Adipocyte (in vitro differentiated cells): ENCODE measurements around the gene DHX16.
"Not testable (repeated sequence)": the region's sequence is repeated elsewhere in the genome, so short reads cannot be mapped to it uniquely, and the experiment has no call there.

ENCODE experiments used
- DNase-seq: peaks from one replicate; pipeline ENCODE4 v3.0.0-alpha.2; 2015; ENCODE audit warnings: low read depth
- H3K27me3 ChIP-seq: replicated peaks from 2 replicates; pipeline ENCODE4 v1.7.0; 2013; ENCODE audit warnings: mild to moderate bottlenecking, low read length, moderate library complexity; ENCODE audit not compliant: control insufficient read depth, insufficient read depth
- H3K36me3 ChIP-seq: 2 replicates; pipeline ENCODE4 v1.7.0; 2013; ENCODE audit warnings: low read length, mild to moderate bottlenecking, moderate library complexity; ENCODE audit not compliant: control insufficient read depth, insufficient read depth, severe bottlenecking
- H3K4me1 ChIP-seq: 2 replicates; pipeline ENCODE4 v1.7.0; 2013; ENCODE audit warnings: mild to moderate bottlenecking, low read length, moderate library complexity; ENCODE audit not compliant: control insufficient read depth, insufficient read depth
- H3K4me3 ChIP-seq: 2 replicates; pipeline ENCODE4 v1.7.0; 2013; ENCODE audit warnings: mild to moderate bottlenecking, low read length, moderate library complexity
- H3K9ac ChIP-seq: 2 replicates; pipeline ENCODE4 v1.7.0; 2013; ENCODE audit warnings: mild to moderate bottlenecking, low read length, moderate library complexity
- H3K9me3 ChIP-seq: 2 replicates; pipeline ENCODE4 v1.7.0; 2013; ENCODE audit warnings: mild to moderate bottlenecking, low read length, moderate library complexity; ENCODE audit not compliant: control insufficient read depth

Gene DHX16

GRCh38 chr6:30664994-30665767 lies 7.6 kb downstream of the DHX16 start:
- no peak overlapping the region for H3K4me3 ChIP-seq
- H3K36me3 ChIP-seq, result peaks cover 78% of the 10 kb centered on the region
- no peak for DNase-seq
- H3K4me1 ChIP-seq, result no peaks in the 10 kb centered on the region
- H3K27me3 ChIP-seq, result no peaks in the 10 kb centered on the region
- no peak overlapping the region for H3K9ac ChIP-seq
- no peaks in the 10 kb centered on the region for H3K9me3 ChIP-seq

GRCh38 chr6:30657922-30658321 lies 14.9 kb downstream of the DHX16 start:
- not testable (repeated sequence) for H3K9me3 ChIP-seq, H3K4me1 ChIP-seq, H3K4me3 ChIP-seq, H3K27me3 ChIP-seq, DNase-seq, H3K9ac ChIP-seq
- H3K36me3 ChIP-seq, result peaks cover 95% of the 10 kb centered on the region

- no peak for DNase-seq
- no peaks in the 10 kb centered on the region for H3K4me1 ChIP-seq
- peaks cover 95% of the 10 kb centered on the region for H3K36me3 ChIP-seq
- no peaks in the 10 kb centered on the region for H3K9me3 ChIP-seq
- no peak overlapping the region for H3K4me3 ChIP-seq
- H3K27me3 ChIP-seq, result no peaks in the 10 kb centered on the region
- H3K9ac ChIP-seq, result no peak overlapping the region
Measured at GRCh38 chr6:30657454-30657853, 15.4 kb downstream of the DHX16 start.

- no peak for DNase-seq
- H3K4me3 ChIP-seq, result no peak overlapping the region
- H3K4me1 ChIP-seq, result no peaks in the 10 kb centered on the region
- no peaks in the 10 kb centered on the region for H3K27me3 ChIP-seq
- H3K9me3 ChIP-seq, result no peaks in the 10 kb centered on the region
- peaks cover 95% of the 10 kb centered on the region for H3K36me3 ChIP-seq
- no peak overlapping the region for H3K9ac ChIP-seq
Measured at GRCh38 chr6:30656513-30656912, 16.3 kb downstream of the DHX16 start.

GRCh38 chr6:30655743-30656094 lies 17.1 kb downstream of the DHX16 start:
- Histone ChIP-seq H3K27me3 (no peaks in the 10 kb centered on the region), H3K4me1 (no peaks in the 10 kb centered on the region), H3K9ac (no peak overlapping the region), H3K4me3 (no peak overlapping the region), H3K36me3 (peaks cover 99% of the 10 kb centered on the region), H3K9me3 (no peaks in the 10 kb centered on the region)
- DNase-seq, result no peak

- H3K36me3 ChIP-seq, result peaks cover 93% of the 10 kb centered on the region
- H3K4me1 ChIP-seq, result no peaks in the 10 kb centered on the region
- DNase-seq, result no peak
- H3K9me3 ChIP-seq, result no peaks in the 10 kb centered on the region
- no peaks in the 10 kb centered on the region for H3K27me3 ChIP-seq
- no peak overlapping the region for H3K9ac ChIP-seq
- no peak overlapping the region for H3K4me3 ChIP-seq
Measured at GRCh38 chr6:30654798-30655742, 17.7 kb downstream of the DHX16 start.

- Histone ChIP-seq H3K9ac (no peak overlapping the region), H3K27me3 (no peaks in the 10 kb centered on the region), H3K36me3 (peaks cover 55% of the 10 kb centered on the region), H3K9me3 (no peaks in the 10 kb centered on the region), H3K4me3 (no peak overlapping the region), H3K4me1 (peaks cover 7% of the 10 kb centered on the region)
- no peak for DNase-seq
Measured at GRCh38 chr6:30651143-30651542, 21.7 kb downstream of the DHX16 start.

GRCh38 chr6:30647242-30648116 lies 25.3 kb downstream of the DHX16 start:
- H3K27me3 ChIP-seq, result no peaks in the 10 kb centered on the region
- peaks cover 27% of the 10 kb centered on the region for H3K36me3 ChIP-seq
- H3K9me3 ChIP-seq, result no peaks in the 10 kb centered on the region
- H3K4me1 ChIP-seq, result peaks cover 7% of the 10 kb centered on the region
- H3K9ac ChIP-seq, result peak overlapping the region; percentile 93
- H3K4me3 ChIP-seq, result peak overlapping the region; percentile 90
- peak; percentile 80 for DNase-seq

- peak; percentile 97 for DNase-seq
- Histone ChIP-seq H3K9ac (peak within 1 kb of the TSS; percentile 93), H3K9me3 (no peaks in the 10 kb centered on the region), H3K4me1 (peaks cover 7% of the 10 kb centered on the region), H3K36me3 (peaks cover 24% of the 10 kb centered on the region), H3K4me3 (peak within 1 kb of the TSS; percentile 90), H3K27me3 (no peaks in the 10 kb centered on the region)
Measured at GRCh38 chr6:30646450-30647241, 26.2 kb downstream of the DHX16 start, which contains the start of gene C6orf136. Gene C6orf136, plus strand, starts transcription at chr6:30647133. Its CDS starts 99 bp downstream, at chr6:30647232.

- Histone ChIP-seq H3K4me3 (no peak overlapping the region), H3K36me3 (peaks cover 23% of the 10 kb centered on the region), H3K9ac (peak overlapping the region; percentile 62), H3K9me3 (no peaks in the 10 kb centered on the region), H3K4me1 (peaks cover 7% of the 10 kb centered on the region), H3K27me3 (no peaks in the 10 kb centered on the region)
- no peak for DNase-seq
Measured at GRCh38 chr6:30645989-30646388, 26.8 kb downstream of the DHX16 start.
